Lung (tissue), 12 donors: Measurements from ENCODE around the gene RELN. TPM values are rescaled to one million over a fixed set of nuclear protein-coding genes. Genes with fewer than 3 reads are reported as not detected.

ENCODE experiments used
- ATAC-seq: fragments of 200-7000 bp; cut with Tn5 transposase; one replicate; pipeline ENCODE4 v1.9.1; 2020; ENCODE audit warnings: moderate number of reproducible peaks; ENCODE audit not compliant: insufficient read depth, low FRiP score
- DNase-seq, 3 donors: peaks; one replicate each; pipeline ENCODE4 v3.0.0-alpha.2; 2013 to 2017
- H3K27ac ChIP-seq, 2 donors: one replicate each; pipeline ENCODE4 v1.5.1; 2013; ENCODE audit warnings: mild to moderate bottlenecking in 2 of 2, moderate library complexity in 2 of 2, control low read depth in 1 of 2, inconsistent platforms in 1 of 2, low read depth in 1 of 2, low read length in 1 of 2
- H3K27me3 ChIP-seq, 3 donors: one replicate each; pipeline ENCODE4 v1.5.1; 2013; ENCODE audit warnings: low read length in 2 of 3; ENCODE audit not compliant: control insufficient read depth in 3 of 3, insufficient read depth in 3 of 3
- H3K36me3 ChIP-seq, 4 donors: one replicate each; pipeline ENCODE4 v1.5.1; 2013; ENCODE audit warnings: low read length in 4 of 4, mild to moderate bottlenecking in 1 of 4, moderate library complexity in 1 of 4; ENCODE audit not compliant: control insufficient read depth in 4 of 4, insufficient read depth in 4 of 4
- H3K4me1 ChIP-seq, 5 donors: one replicate each; pipeline ENCODE4 v1.5.1; 2013; ENCODE audit warnings: low read length in 5 of 5, mild to moderate bottlenecking in 2 of 5, moderate library complexity in 1 of 5; ENCODE audit not compliant: control insufficient read depth in 5 of 5, insufficient read depth in 5 of 5
- H3K4me3 ChIP-seq: one replicate; pipeline ENCODE4 v1.5.1; 2013; ENCODE audit warnings: mild to moderate bottlenecking, control low read depth, moderate library complexity
- H3K9ac ChIP-seq, 2 donors: one replicate each; pipeline ENCODE4 v1.5.1; 2013; ENCODE audit warnings: low read length in 2 of 2, control low read depth in 1 of 2; ENCODE audit not compliant: insufficient read depth in 1 of 2
- H3K9me3 ChIP-seq, 4 donors: one replicate each; pipeline ENCODE4 v1.5.1; 2013; ENCODE audit warnings: low read length in 3 of 4, mild to moderate bottlenecking in 1 of 4, moderate library complexity in 1 of 4; ENCODE audit not compliant: control insufficient read depth in 4 of 4, insufficient read depth in 3 of 4
- WGBS, 2 donors: extraction: QIAGEN DNeasy Blood & Tissue Kit; methylation state at CpG; one replicate each; pipeline ENCODE4 v1.1.7; 2013; 5-methylcytosine and 5-hydroxymethylcytosine counted together
- polyA plus RNA-seq, 2 donors: library from polyadenylated mRNA; stranded (reverse); fragments of 200-250 nt; gene quantifications; one replicate each; pipeline ENCODE4 v1.2.1, GENCODE V29; 2013
- total RNA-seq, 2 donors: library from RNA; depleted of rRNA in 1 of 2; stranded (reverse); fragments of >200 nt in 1 of 2; gene quantifications; one replicate each; pipeline ENCODE4 v1.2.1, GENCODE V29; 2014 to 2021
- TF ChIP-seq, protein P1 (sequence below): IDR thresholded peaks from 2 replicates; pipeline ENCODE4 v1.5.1; 2012; ENCODE audit warnings: mild to moderate bottlenecking; ENCODE audit errors: control extremely low read depth, extremely low read depth
- donor health status: control.
- donor health status: control.
- donor health status: Bipolar disorder and iron deficiency.
- donor health status: healthy.
- donor health status: DM: yes; HTN: yes; CAD: no.

The RELN gene
- total and polyA plus RNA-seq, 4 donors, result 0.24 to 7.7 (median 2.0) TPM

DNA sequence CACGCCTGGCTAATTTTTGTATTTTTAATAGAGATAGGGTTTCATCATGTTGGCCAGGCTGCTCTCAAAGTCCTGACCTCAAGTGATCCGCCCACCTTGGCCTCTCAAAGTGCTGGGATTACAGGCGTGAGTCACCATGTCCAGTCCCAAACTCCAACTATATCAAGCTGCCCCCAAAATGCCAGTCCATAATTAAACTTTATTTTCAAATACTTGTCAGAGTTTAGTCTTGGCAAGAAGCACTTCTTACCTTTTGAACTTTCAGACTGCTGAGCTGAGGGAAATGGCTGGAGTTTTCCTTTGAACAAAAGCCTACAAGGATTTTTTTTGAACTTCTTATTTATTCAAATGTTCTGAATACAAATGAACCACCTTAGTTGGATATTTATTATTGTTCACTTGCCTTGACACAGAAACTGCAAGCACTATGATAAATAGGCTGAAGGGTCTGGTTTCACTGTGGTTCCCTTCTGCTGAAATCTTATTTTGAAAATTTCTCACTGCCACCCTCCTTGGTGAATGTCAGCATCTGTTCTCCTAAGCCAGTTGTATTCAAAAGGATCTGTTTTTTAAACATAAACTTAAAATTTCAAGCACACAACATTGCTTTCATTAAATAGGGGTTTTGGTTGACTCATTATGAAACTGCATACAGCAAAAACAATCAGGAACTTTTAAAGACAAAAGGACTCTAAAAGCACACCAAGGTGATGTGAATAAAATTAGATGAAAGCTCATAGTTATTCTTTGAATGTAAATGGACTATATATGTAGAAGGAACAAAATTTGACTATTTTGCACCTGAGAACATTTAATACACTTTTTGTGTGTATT, 441.8 kb downstream of the RELN start:
- TF ChIP-seq, protein P1, sequence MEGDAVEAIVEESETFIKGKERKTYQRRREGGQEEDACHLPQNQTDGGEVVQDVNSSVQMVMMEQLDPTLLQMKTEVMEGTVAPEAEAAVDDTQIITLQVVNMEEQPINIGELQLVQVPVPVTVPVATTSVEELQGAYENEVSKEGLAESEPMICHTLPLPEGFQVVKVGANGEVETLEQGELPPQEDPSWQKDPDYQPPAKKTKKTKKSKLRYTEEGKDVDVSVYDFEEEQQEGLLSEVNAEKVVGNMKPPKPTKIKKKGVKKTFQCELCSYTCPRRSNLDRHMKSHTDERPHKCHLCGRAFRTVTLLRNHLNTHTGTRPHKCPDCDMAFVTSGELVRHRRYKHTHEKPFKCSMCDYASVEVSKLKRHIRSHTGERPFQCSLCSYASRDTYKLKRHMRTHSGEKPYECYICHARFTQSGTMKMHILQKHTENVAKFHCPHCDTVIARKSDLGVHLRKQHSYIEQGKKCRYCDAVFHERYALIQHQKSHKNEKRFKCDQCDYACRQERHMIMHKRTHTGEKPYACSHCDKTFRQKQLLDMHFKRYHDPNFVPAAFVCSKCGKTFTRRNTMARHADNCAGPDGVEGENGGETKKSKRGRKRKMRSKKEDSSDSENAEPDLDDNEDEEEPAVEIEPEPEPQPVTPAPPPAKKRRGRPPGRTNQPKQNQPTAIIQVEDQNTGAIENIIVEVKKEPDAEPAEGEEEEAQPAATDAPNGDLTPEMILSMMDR, result no peak
- H3K36me3 ChIP-seq, result no peaks in the 10 kb centered on the region
- H3K4me1 ChIP-seq, result no peaks in the 10 kb centered on the region
- H3K27ac ChIP-seq, result no peak overlapping the region
- 77 to 91% methylated on average over 3 of the region's 3 CpGs for WGBS, 2 donors
- H3K9ac ChIP-seq, result no peak overlapping the region
- ATAC-seq, result no peak
- no peak for DNase-seq
- H3K27me3 ChIP-seq, result no peaks in the 10 kb centered on the region
- H3K4me3 ChIP-seq, result no peak overlapping the region
- no peaks in the 10 kb centered on the region for H3K9me3 ChIP-seq

DNA sequence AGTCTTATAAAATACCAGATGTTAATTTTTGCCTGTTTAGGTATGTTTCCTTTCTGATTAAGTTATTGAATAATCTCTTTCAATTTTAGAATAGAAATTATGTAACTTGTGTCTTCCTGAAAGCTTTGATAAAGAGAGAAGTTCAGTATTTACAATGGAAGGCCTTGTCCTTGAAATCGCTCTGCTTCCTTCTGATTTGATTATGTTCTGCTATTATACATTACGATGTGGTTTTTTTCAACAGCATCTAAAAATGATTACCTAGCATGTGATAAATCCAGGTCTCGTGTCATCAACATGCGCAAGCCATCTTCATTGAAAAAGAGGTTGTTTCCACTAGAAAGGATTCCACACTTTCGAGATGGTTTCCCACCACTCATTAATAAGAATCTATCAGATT, 447.0 kb downstream of the RELN start:
- 79 to 88% methylated on average over 5 of the region's 5 CpGs for WGBS, 2 donors
- Histone ChIP-seq H3K27me3 (no peaks in the 10 kb centered on the region), H3K27ac (no peak overlapping the region), H3K4me1 (peaks cover 0 to 2% (median 0%) of the 10 kb centered on the region in 5 donors), H3K36me3 (no peaks in the 10 kb centered on the region), H3K9me3 (no peaks in the 10 kb centered on the region), H3K4me3 (no peak overlapping the region), H3K9ac (no peak overlapping the region)
- DNase-seq (no peak), ATAC-seq (no peak)
- TF ChIP-seq, protein P1, result no peak

DNA sequence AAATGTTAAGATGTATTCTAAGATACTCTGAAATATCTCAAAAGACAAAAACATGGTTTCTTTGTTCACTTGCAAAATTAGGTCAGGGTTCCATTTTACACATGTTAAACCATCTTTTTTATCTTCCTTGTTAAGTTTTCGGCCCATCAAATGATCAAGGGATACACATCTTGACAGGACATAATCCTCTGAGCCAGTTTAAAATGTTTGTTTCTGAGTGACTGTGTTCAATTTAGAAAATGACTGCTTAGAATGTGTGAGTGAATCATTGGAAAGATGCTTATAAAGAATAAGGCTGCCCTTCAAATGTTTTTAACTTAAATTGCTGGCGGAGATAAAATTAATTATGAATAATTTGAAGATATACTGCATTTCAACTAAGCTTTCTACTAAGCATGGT, 447.5 kb downstream of the RELN start:
- Histone ChIP-seq H3K4me1 (peaks cover 0 to 2% (median 0%) of the 10 kb centered on the region in 5 donors), H3K9me3 (no peaks in the 10 kb centered on the region), H3K4me3 (no peak overlapping the region), H3K27ac (no peak overlapping the region), H3K36me3 (no peaks in the 10 kb centered on the region), H3K9ac (no peak overlapping the region), H3K27me3 (no peaks in the 10 kb centered on the region)
- WGBS, 2 donors, result 89 to 91% methylated on average over 2 of the region's 2 CpGs
- TF ChIP-seq, protein P1, result no peak
- DNase-seq (no peak), ATAC-seq (no peak)

DNA sequence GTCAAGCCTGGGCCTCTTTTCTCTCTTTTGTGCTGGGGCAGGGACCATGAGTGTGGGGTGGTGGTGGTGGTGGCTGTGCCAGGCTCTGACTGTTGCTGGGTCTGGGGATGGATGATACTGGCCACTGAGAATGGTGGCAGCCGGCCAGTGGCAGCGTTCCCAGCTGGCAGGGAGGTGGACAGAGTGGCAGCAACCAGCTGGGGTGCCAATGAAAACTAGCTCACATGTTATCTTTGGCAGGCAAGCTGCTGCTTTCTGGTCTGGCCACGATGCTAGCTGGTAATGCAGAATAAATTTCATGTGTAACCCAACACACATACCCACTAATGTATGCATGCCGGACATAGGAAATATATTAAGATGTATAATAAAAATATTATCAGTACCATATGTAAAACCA, 448.4 kb downstream of the RELN start:
- Histone ChIP-seq H3K9me3 (no peaks in the 10 kb centered on the region), H3K9ac (no peak overlapping the region), H3K27me3 (no peaks in the 10 kb centered on the region), H3K4me3 (no peak overlapping the region), H3K4me1 (peaks cover 0 to 2% (median 0%) of the 10 kb centered on the region in 5 donors), H3K27ac (peak overlapping the region in 1 of 2 donors; percentile 35), H3K36me3 (no peaks in the 10 kb centered on the region)
- TF ChIP-seq, protein P1, result no peak
- 64 to 85% methylated on average over 4 of the region's 4 CpGs for WGBS, 2 donors
- no peak for ATAC-seq
- no peak for DNase-seq
